Endothelial cell of umbilical vein (primary cell): ENCODE measurements around the gene CABLES1. TPM values are rescaled to one million over a fixed set of nuclear protein-coding genes. Genes with fewer than 3 reads are reported as not detected.
A peak's percentile ranks its signal among the peaks of the same experiment; 100 is the strongest.
"Not testable (repeated sequence)": the region's sequence is repeated elsewhere in the genome, so short reads cannot be mapped to it uniquely, and the experiment has no call there.

Experiments used
- BruUV-seq: library from RNA; stranded (reverse); fragments of 400-500 nt; replicated peaks from 2 replicates; lab custom pipeline; 2021; lab: Mats Ljungman, UMichigan
- CTCF ChIA-PET: fragments of 300-600, 350-600 bp; sonication (Branson Sonifier 250); formaldehyde crosslinking; loops from one replicate; lab custom pipeline; 2021; ENCODE audit warnings: antibody characterized with exemption, inconsistent platforms; lab: Charles Lee
- POLR2A ChIA-PET: fragments of 300-600, 350-600 bp; sonication (Branson Sonifier 250); formaldehyde crosslinking; loops from one replicate; lab custom pipeline; 2021; ENCODE audit warnings: antibody characterized with exemption, inconsistent platforms; lab: Charles Lee
- DNase-seq: peaks from one replicate; pipeline ENCODE4 v3.0.0-alpha.2; 2011; ENCODE audit warnings: low read depth, low spot score
- FAIRE-seq: peaks from 2 replicates; lab custom pipeline; 2011; peaks lifted over from hg19 to GRCh38; lab: Jason Lieb, UNC
- H2AFZ ChIP-seq: 2 replicates; pipeline ENCODE4 v1.6.0; 2012; ENCODE audit warnings: low read depth, low read length, control low read depth, inconsistent platforms
- H3K27ac ChIP-seq: 2 replicates; pipeline ENCODE4 v1.5.1; 2011; ENCODE audit warnings: low read depth, mild to moderate bottlenecking, control low read depth, low read length, moderate library complexity; ENCODE audit not compliant: insufficient read depth
- H3K27me3 ChIP-seq, 2 experiments: 2 replicates each; pipeline versions ENCODE4 v1.6.0 to v1.6.1; 2011; ENCODE audit warnings: low read length in 2 of 2, mixed read lengths in 1 of 2; ENCODE audit not compliant: control insufficient read depth in 2 of 2, insufficient read depth in 2 of 2
- H3K36me3 ChIP-seq, 2 experiments: 2 replicates in 1 of 2; 3 replicates in 1 of 2; pipeline ENCODE4 v1.5.1; 2011; ENCODE audit warnings: low read length in 2 of 2, mild to moderate bottlenecking in 1 of 2, moderate library complexity in 1 of 2; ENCODE audit not compliant: control insufficient read depth in 2 of 2, insufficient read depth in 2 of 2; ENCODE audit errors: extremely low read depth in 1 of 2
- H3K4me1 ChIP-seq: 3 replicates; pipeline ENCODE4 v1.5.1; 2011; ENCODE audit warnings: mild to moderate bottlenecking, low read length; ENCODE audit not compliant: control insufficient read depth, insufficient read depth; ENCODE audit errors: extremely low read depth
- H3K4me2 ChIP-seq: 2 replicates; pipeline ENCODE4 v1.6.1; 2011; ENCODE audit warnings: low read length, control low read depth, mixed read lengths; ENCODE audit not compliant: insufficient read depth
- H3K4me3 ChIP-seq, 3 experiments: fragments of 200-600 bp in 1 of 3; sonication (generic), shearing (Covaris generic) in 1 of 3; replicated peaks in 1 of 3; 2 replicates each; pipeline ENCODE4 v1.5.1; 2011 to 2016; ENCODE audit warnings: control low read depth in 3 of 3, low read length in 3 of 3, mild to moderate bottlenecking in 2 of 3, inconsistent platforms in 1 of 3, low read depth in 1 of 3, moderate library complexity in 1 of 3; ENCODE audit not compliant: insufficient read depth in 1 of 3
- H3K79me2 ChIP-seq: 2 replicates; pipeline ENCODE4 v1.6.0; 2012; ENCODE audit warnings: low read length, inconsistent platforms; ENCODE audit not compliant: control insufficient read depth, insufficient read depth
- H3K9ac ChIP-seq: replicated peaks from 2 replicates; pipeline ENCODE3; 2011; ENCODE audit warnings: low read length, control low read depth; ENCODE audit not compliant: insufficient read depth; ENCODE audit errors: extremely low read depth
- H3K9me1 ChIP-seq: replicated peaks from 3 replicates; pipeline ENCODE4 v1.6.0; 2011; ENCODE audit warnings: mild to moderate bottlenecking, low read length; ENCODE audit not compliant: control insufficient read depth, insufficient read depth; ENCODE audit errors: extremely low read depth
- H3K9me3 ChIP-seq: replicated peaks from 2 replicates; pipeline ENCODE4 v1.5.1; 2012; ENCODE audit warnings: low read length, inconsistent platforms; ENCODE audit not compliant: control insufficient read depth, insufficient read depth
- H4K20me1 ChIP-seq: replicated peaks from 2 replicates; pipeline ENCODE3; 2011; ENCODE audit warnings: mild to moderate bottlenecking, low read length; ENCODE audit not compliant: control insufficient read depth, insufficient read depth; ENCODE audit errors: extremely low read depth
- CTCF ChIP-seq, 2 donors: IDR thresholded peaks; 1 replicate in 1 of 2; 2 replicates in 1 of 2; pipeline ENCODE4 v1.5.1; 2011; ENCODE audit warnings: low read length in 2 of 2, mild to moderate bottlenecking in 2 of 2, moderate library complexity in 2 of 2, control low read depth in 1 of 2, inconsistent platforms in 1 of 2, low read depth in 1 of 2; ENCODE audit not compliant: insufficient read depth in 1 of 2; ENCODE audit errors: extremely low read depth in 1 of 2
- EZH2 ChIP-seq: IDR thresholded peaks from 2 replicates; pipeline ENCODE4 v1.6.1; 2012; ENCODE audit warnings: borderline replicate concordance, low read depth, mild to moderate bottlenecking, moderate library complexity, low read length, inconsistent platforms; ENCODE audit not compliant: severe bottlenecking
- FOS ChIP-seq: IDR thresholded peaks from 2 replicates; pipeline ENCODE4 v1.6.1; 2011; ENCODE audit warnings: mild to moderate bottlenecking, low read length, moderate library complexity, borderline replicate concordance; ENCODE audit not compliant: insufficient read depth
- POLR2A ChIP-seq: IDR thresholded peaks from 2 replicates; pipeline ENCODE4 v1.6.1; 2012; ENCODE audit warnings: low read depth, mild to moderate bottlenecking, control low read depth, low read length
- POLR2AphosphoS5 ChIP-seq: IDR thresholded peaks from 2 replicates; pipeline ENCODE4 v1.6.1; 2012; ENCODE audit warnings: low read depth, mild to moderate bottlenecking, control low read depth, low read length, moderate library complexity; ENCODE audit not compliant: insufficient read depth
- dilution Hi-C: fragments of 300-500 bp; cut with MboI; formaldehyde crosslinking; loops from one replicate; pipeline ENCODE4 v1.15.0; 2019; ENCODE audit warnings: low sequenced_read_pairs; ENCODE audit not compliant: extremely low pct_ligation_motif_present
- intact Hi-C: fragments of 100-400 bp; cut with micrococcal nuclease; formaldehyde crosslinking; loops from one replicate; pipeline ENCODE4 v1.10.0; 2022
- polyA plus RNA-seq, 4 experiments: library from polyadenylated mRNA; depleted of rRNA in 3 of 4; stranded (reverse) in 3 of 4; unstranded in 1 of 4; fragments of >200 nt; gene quantifications; 2 replicates each; pipeline versions ENCODE4 v1.2.1 to v1.2.3, GENCODE V29; 2011 to 2012; ENCODE audit warnings: missing spikeins in 1 of 4
- total RNA-seq: library from RNA; stranded (reverse); gene quantifications from 2 replicates; pipeline ENCODE4 v1.2.3, GENCODE V29; 2021

Gene CABLES1
- total and polyA plus RNA-seq, 2 donors (not counting 3 experiments of a cell fraction or from before 2014, with no cell fraction given) = 40.2 to 71.1 TPM

GRCh38 chr18:23095463-23095862 is 39.8 kb upstream of the CABLES1 start:
- Histone ChIP-seq H3K27me3 (no peaks in the 10 kb centered on the region), H3K27ac (no peak overlapping the region), H3K36me3 (no peaks in the 10 kb centered on the region), H3K9ac (no peak overlapping the region), H3K4me2 (no peak overlapping the region), H2AFZ (no peak overlapping the region), H3K9me1 (no peaks in the 10 kb centered on the region), H4K20me1 (no peaks in the 10 kb centered on the region), H3K79me2 (no peaks in the 10 kb centered on the region), H3K4me1 (peaks cover 3% of the 10 kb centered on the region), H3K4me3 (no peak overlapping the region), H3K9me3 (no peaks in the 10 kb centered on the region)
- FAIRE-seq = no peak
- intact Hi-C loops = no loop called here
- BruUV-seq = no TSS peak
- DNase-seq = no peak
- dilution Hi-C loops = no loop called here
- ChIA-PET POLR2A (interaction anchor here (0.7 kb wide), 1 partner anchor 19 kb away, joined by 3 read pairs; no protein-coding TSS in a partner anchor), CTCF (interaction anchor here (2.0 kb wide), 1 partner anchor 34 kb away, joined by 5 read pairs; no protein-coding TSS in a partner anchor)
- TF ChIP-seq POLR2AphosphoS5 (no peak), FOS (no peak), CTCF (IDR thresholded peaks at IDR 0.05; ENCODE audit: extremely low read depth in 1 of 2, insufficient read depth in 1 of 2, low read depth in 1 of 2, low read length in 2 of 2) (peak in 1 of 2 donors; percentile 8), POLR2A (no peak), EZH2 (no peak)

- H3K27ac ChIP-seq, H2AFZ ChIP-seq, intact Hi-C loops, FAIRE-seq, H3K4me1 ChIP-seq, H3K36me3 ChIP-seq, H3K27me3 ChIP-seq, CTCF ChIA-PET, H4K20me1 ChIP-seq, H3K9me1 ChIP-seq, BruUV-seq, H3K9ac ChIP-seq, POLR2A ChIA-PET, H3K4me2 ChIP-seq, H3K79me2 ChIP-seq, dilution Hi-C loops, H3K9me3 ChIP-seq, H3K4me3 ChIP-seq, DNase-seq: not testable (repeated sequence)
Observed at GRCh38 chr18:23097016-23097415, 38.3 kb upstream of the CABLES1 start.
